A549 (cell line): ENCODE results near the gene EFNA5. TPM values are rescaled to one million over a fixed set of nuclear protein-coding genes. Genes with fewer than 3 reads are reported as not detected.
A peak's percentile ranks its signal among the peaks of the same experiment; 100 is the strongest.

ENCODE experiments used
- ATAC-seq, 2 experiments: fragments of 200-7000 bp in 1 of 2; fragments of >200 bp in 1 of 2; cut with Nextera tagmentation in 1 of 2; cut with Tn5 transposase in 1 of 2; 3 replicates each; pipeline versions ENCODE4 v1.8.0 to v1.9.1; 2018 to 2020; ENCODE audit warnings: mild to moderate bottlenecking in 1 of 2, moderate library complexity in 1 of 2
- CTCF ChIA-PET: fragments of 300-600 bp; sonication (Branson Sonifier 250); formaldehyde crosslinking; extraction: SDS; loops from one replicate; lab custom pipeline; 2021; ENCODE audit warnings: antibody characterized with exemption, inconsistent platforms; lab: Yijun Ruan, JAX
- POLR2A ChIA-PET: fragments of 350-600 bp; formaldehyde crosslinking; extraction: SDS; loops from one replicate; lab custom pipeline; 2021; ENCODE audit warnings: antibody characterized with exemption, inconsistent platforms; lab: Yijun Ruan, JAX
- DNase-seq, 2 experiments: peaks; one replicate each; pipeline versions ENCODE4 v3.0.0 to v3.0.0-alpha.2; 2011 to 2016; ENCODE audit warnings: low read depth in 1 of 2, low spot score in 1 of 2
- FAIRE-seq: peaks from 2 replicates; lab custom pipeline; 2011; peaks lifted over from hg19 to GRCh38; lab: Jason Lieb, UNC
- H3K27ac ChIP-seq, 2 experiments: fragments of >200 bp; sonication (Bioruptor Twin); formaldehyde crosslinking; 3 replicates each; pipeline ENCODE4 v1.5.1; 2016 to 2017
- H3K4me1 ChIP-seq: fragments of >200 bp; sonication (Bioruptor Twin); formaldehyde crosslinking; 3 replicates; pipeline ENCODE4 v1.6.1; 2016
- H3K4me2 ChIP-seq: fragments of >200 bp; sonication (Bioruptor Twin); formaldehyde crosslinking; 3 replicates; pipeline ENCODE4 v1.6.1; 2016
- H3K4me3 ChIP-seq: fragments of >200 bp; sonication (Bioruptor Twin); formaldehyde crosslinking; 3 replicates; pipeline ENCODE4 v1.5.1; 2016
- H3K9me3 ChIP-seq: fragments of >200 bp; sonication (Bioruptor Twin); formaldehyde crosslinking; 3 replicates; pipeline ENCODE4 v1.6.1; 2016
- BCL3 ChIP-seq: fragments of >200 bp; sonication (Bioruptor Twin); formaldehyde crosslinking; IDR thresholded peaks from 3 replicates; pipeline ENCODE4 v1.6.1; 2016
- CHD4 ChIP-seq: fragments of 200-600 bp; sonication (generic); IDR thresholded peaks from 2 replicates; pipeline ENCODE4 v1.6.1; 2016; ENCODE audit warnings: antibody characterized with exemption, mild to moderate bottlenecking, borderline replicate concordance
- CTCF ChIP-seq: fragments of >200 bp; sonication (Bioruptor Twin); formaldehyde crosslinking; IDR thresholded peaks from 3 replicates; pipeline ENCODE4 v1.5.1; 2016
- ELK1 ChIP-seq: fragments of 150-350 bp; IDR thresholded peaks from 2 replicates; pipeline ENCODE4 v1.6.1; 2014; ENCODE audit warnings: low read depth, mild to moderate bottlenecking, low read length
- EP300 ChIP-seq, 2 experiments: fragments of >200 bp; sonication (Bioruptor Twin); formaldehyde crosslinking; IDR thresholded peaks; 2 replicates in 1 of 2; 3 replicates in 1 of 2; pipeline ENCODE4 v1.6.1; 2016 to 2017
- ESRRA ChIP-seq: fragments of 150-350 bp; IDR thresholded peaks from 2 replicates; pipeline ENCODE4 v1.6.1; 2014; ENCODE audit warnings: mild to moderate bottlenecking, low read length, borderline replicate concordance
- FOSL2 ChIP-seq, 2 experiments: fragments of 450-650 bp in 1 of 2; fragments of >200 bp in 1 of 2; sonication (Bioruptor Twin) in 1 of 2; formaldehyde crosslinking; IDR thresholded peaks; 2 replicates each; pipeline versions ENCODE4 v1.5.0 to v1.6.1; 2016 to 2020; ENCODE audit warnings: mild to moderate bottlenecking in 1 of 2, moderate library complexity in 1 of 2
- FOXS1 ChIP-seq: fragments of 250-450 bp; sonication (Bioruptor Pico); IDR thresholded peaks from 2 replicates; pipeline ENCODE4 v1.5.0; 2020; ENCODE audit warnings: mild to moderate bottlenecking, moderate library complexity
- GATA3 ChIP-seq: IDR thresholded peaks from 2 replicates; pipeline ENCODE4 v1.6.1; 2012; ENCODE audit warnings: borderline replicate concordance
- HDAC2 ChIP-seq: fragments of 200-600 bp; sonication (generic); IDR thresholded peaks from 2 replicates; pipeline ENCODE4 v1.6.1; 2016
- JUN ChIP-seq, 2 experiments: fragments of >200 bp; sonication (Bioruptor Twin); formaldehyde crosslinking; IDR thresholded peaks; 2 replicates in 1 of 2; 3 replicates in 1 of 2; pipeline ENCODE4 v1.6.1; 2016 to 2017
- JUNB ChIP-seq: fragments of >200 bp; sonication (Bioruptor Twin); formaldehyde crosslinking; IDR thresholded peaks from 2 replicates; pipeline ENCODE4 v1.6.1; 2016
- KDM1A ChIP-seq: fragments of 200-600 bp; sonication (generic); IDR thresholded peaks from 2 replicates; pipeline ENCODE4 v1.6.1; 2016; ENCODE audit warnings: low read depth, mild to moderate bottlenecking
- KDM5A ChIP-seq: fragments of 200-600 bp; sonication (generic); IDR thresholded peaks from 2 replicates; pipeline ENCODE4 v1.6.1; 2016; ENCODE audit warnings: antibody characterized with exemption, mild to moderate bottlenecking
- MAFK ChIP-seq: fragments of 450-650 bp; IDR thresholded peaks from 2 replicates; pipeline ENCODE4 v1.6.1; 2014; ENCODE audit not compliant: partially characterized antibody
- MAX ChIP-seq: IDR thresholded peaks from 2 replicates; pipeline ENCODE4 v1.6.1; 2012
- MAZ ChIP-seq: fragments of 150-350 bp; IDR thresholded peaks from 2 replicates; pipeline ENCODE4 v1.6.1; 2014; ENCODE audit warnings: antibody characterized with exemption, low read depth, low read length, borderline replicate concordance
- NFE2L2 ChIP-seq: fragments of 150-350 bp; conservative IDR thresholded peaks from 2 replicates; pipeline ENCODE4 v1.6.1; 2014; ENCODE audit warnings: low read length
- POLR2A ChIP-seq: IDR thresholded peaks from 2 replicates; pipeline ENCODE4 v1.6.1; 2012; ENCODE audit warnings: mild to moderate bottlenecking, low read length
- RARB ChIP-seq: fragments of 250-450 bp; sonication (Bioruptor Pico); IDR thresholded peaks from 2 replicates; pipeline ENCODE4 v1.8.0; 2021; ENCODE audit warnings: mild to moderate bottlenecking, moderate library complexity
- REST ChIP-seq: fragments of 200-600 bp; sonication (generic); IDR thresholded peaks from 2 replicates; pipeline ENCODE4 v1.6.1; 2016; ENCODE audit warnings: antibody characterized with exemption, mild to moderate bottlenecking, moderate library complexity
- RFX5 ChIP-seq: fragments of 450-650 bp; IDR thresholded peaks from 2 replicates; pipeline ENCODE4 v1.7.1; 2014; ENCODE audit warnings: antibody characterized with exemption, mild to moderate bottlenecking, moderate library complexity
- SMC3 ChIP-seq: fragments of >200 bp; sonication (Bioruptor Twin); formaldehyde crosslinking; IDR thresholded peaks from 3 replicates; pipeline ENCODE4 v1.6.1; 2018; ENCODE audit warnings: inconsistent platforms
- SREBF2 ChIP-seq: fragments of 450-650 bp; IDR thresholded peaks from 2 replicates; pipeline ENCODE4 v1.6.1; 2014; ENCODE audit warnings: mild to moderate bottlenecking, moderate library complexity
- TP53 ChIP-seq: fragments of 250-450 bp; sonication (Bioruptor Pico); IDR thresholded peaks from 2 replicates; pipeline ENCODE4 v1.5.0; 2021; ENCODE audit warnings: mild to moderate bottlenecking, moderate library complexity
- ZFP36 ChIP-seq: fragments of 450-650 bp; IDR thresholded peaks from 2 replicates; pipeline ENCODE4 v1.6.1; 2014; ENCODE audit warnings: borderline replicate concordance; ENCODE audit not compliant: partially characterized antibody
- WGBS: methylation state at CpG from one replicate; pipeline ENCODE4 v1.1.6; 2017; ENCODE audit errors: missing lambda C conversion rate; 5-methylcytosine and 5-hydroxymethylcytosine counted together
- polyA plus RNA-seq, 4 experiments: library from polyadenylated mRNA; depleted of rRNA in 3 of 4; stranded (reverse); fragments of >200 nt; fragmentation: RNase III in 1 of 4; extraction: RNeasy Plus Mini Kit Qiagen cat#74134 plus additional on column Dnase treatment in 1 of 4; gene quantifications; 2 replicates in 3 of 4; 3 replicates in 1 of 4; pipeline ENCODE4 v1.2.3, GENCODE V29; 2011 to 2017

EFNA5 gene
- polyA plus RNA-seq, 2 of the 4 experiments (the other 2 are of a cell fraction), result 8.5 to 20.7 TPM

GRCh38 chr5:107425541-107426031, 245.2 kb downstream of the EFNA5 start:
- H3K4me3 ChIP-seq, result no peak overlapping the region
- peaks cover 70% of the 10 kb centered on the region for H3K4me1 ChIP-seq
- H3K4me2 ChIP-seq, result peak overlapping the region; percentile 70
- H3K9me3 ChIP-seq, result no peaks in the 10 kb centered on the region
- DNase-seq (peak; percentile 35 to 78), FAIRE-seq (peak; percentile 94), ATAC-seq (peak; percentile 88 to 91)
- 1% methylated on average over 2 of the region's 2 CpGs for WGBS
- CTCF ChIA-PET, result interaction anchor here (1.0 to 3.1 kb wide), 8 partner anchors 9 to 146 kb away, joined by 3 to 14 read pairs (median 4); no protein-coding TSS in a partner anchor
- POLR2A ChIA-PET, result interaction anchor here (1.2 to 1.5 kb wide), 3 partner anchors 40 to 117 kb away, joined by 3 to 6 read pairs (median 3); no protein-coding TSS in a partner anchor
- peak; percentile 42 for TF ChIP-seq FOSL2 (IDR thresholded peaks at IDR 0.05)
- TF ChIP-seq FOSL2 (CRISPR knock-in tag; IDR thresholded peaks at IDR 0.05), result peak; percentile 82
- no peak for TF ChIP-seq ESRRA
- no peak for TF ChIP-seq MAZ
- peak; percentile 86 for TF ChIP-seq GATA3
- TF ChIP-seq REST, result no peak
- no peak for TF ChIP-seq TP53 (CRISPR knock-in tag)
- no peak for TF ChIP-seq KDM5A
- TF ChIP-seq MAX, result peak; percentile 52; the same call in 1 of the 2 replicates
- TF ChIP-seq SMC3, result no peak
- TF ChIP-seq MAFK, result no peak
- TF ChIP-seq RFX5, result no peak
- TF ChIP-seq NFE2L2, result no peak
- TF ChIP-seq JUNB, result peak; percentile 75
- peak in 1 of 2 experiments; percentile 13; a peak in 1 of 5 replicates for TF ChIP-seq EP300 (IDR thresholded peaks at IDR 0.05)
- no peak; the same call in 1 of the 2 replicates for TF ChIP-seq FOXS1 (CRISPR knock-in tag)
- H3K27ac ChIP-seq, result peak overlapping the region; percentile 83 to 85

DNA sequence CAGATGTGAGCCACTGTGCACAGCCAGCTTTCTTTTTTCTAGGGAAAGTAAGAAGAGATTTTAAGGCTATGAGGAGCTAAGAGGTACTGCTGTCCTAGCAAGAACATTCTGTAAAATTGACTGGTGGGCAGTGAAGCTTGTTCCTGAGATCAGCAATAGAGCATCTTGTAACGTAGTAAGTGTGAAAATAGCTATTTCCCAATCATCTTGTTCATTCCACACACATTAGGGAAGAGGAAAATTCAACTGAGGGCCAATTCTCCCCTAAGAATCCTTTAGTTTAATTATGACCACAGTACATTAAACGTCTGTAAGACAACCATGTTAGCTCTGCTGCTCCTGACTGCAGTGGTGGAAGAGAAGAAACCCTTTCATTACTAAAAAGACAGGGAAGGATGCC, 246.2 kb downstream of the EFNA5 start:
- peak overlapping the region; percentile 83 to 85 for H3K27ac ChIP-seq
- DNase-seq (no peak), ATAC-seq (peak in 1 of 2 experiments; percentile 12; a peak in 3 of 6 replicates), FAIRE-seq (no peak)
- H3K4me2 ChIP-seq, result peak overlapping the region; percentile 70
- H3K4me3 ChIP-seq, result no peak overlapping the region
- H3K4me1 ChIP-seq, result peaks cover 65% of the 10 kb centered on the region
- POLR2A ChIA-PET, result interaction anchor here (0.7 to 1.3 kb wide), 2 partner anchors 42 to 148 kb away, joined by 3 to 4 read pairs; no protein-coding TSS in a partner anchor
- no peaks in the 10 kb centered on the region for H3K9me3 ChIP-seq
- WGBS, result 55% methylated on average over 2 of the region's 2 CpGs
- no peak for TF ChIP-seq RARB
- no peak for TF ChIP-seq ELK1
- TF ChIP-seq JUN (IDR thresholded peaks at IDR 0.05), result no peak
- CTCF ChIA-PET, result interaction anchor here (0.9 to 2.3 kb wide), 5 partner anchors 11 to 147 kb away, joined by 3 to 11 read pairs (median 4); no protein-coding TSS in a partner anchor

- ATAC-seq (peak in 1 of 2 experiments; percentile 36; a peak in 3 of 6 replicates), DNase-seq (no peak), FAIRE-seq (no peak)
- H3K4me1 ChIP-seq, result peaks cover 80% of the 10 kb centered on the region
- peak overlapping the region; percentile 83 to 85 for H3K27ac ChIP-seq
- 54% methylated on average over 4 of the region's 4 CpGs for WGBS
- H3K4me3 ChIP-seq, result no peak overlapping the region
- no peaks in the 10 kb centered on the region for H3K9me3 ChIP-seq
- H3K4me2 ChIP-seq, result peak overlapping the region; percentile 13; the same call in 2 of the 3 replicates
- ChIA-PET POLR2A (no interaction called here), CTCF (interaction anchor here (1.1 to 2.3 kb wide), 2 partner anchors 40 to 149 kb away, joined by 3 to 11 read pairs; no protein-coding TSS in a partner anchor)
- TF ChIP-seq SREBF2 (no peak), EP300 (IDR thresholded peaks at IDR 0.05) (no peak), POLR2A (no peak), RARB (no peak), TP53 (CRISPR knock-in tag) (no peak), CTCF (no peak), JUN (IDR thresholded peaks at IDR 0.05) (no peak), MAFK (no peak), MAZ (no peak), HDAC2 (no peak), CHD4 (no peak), BCL3 (no peak), JUNB (no peak), KDM1A (no peak), ZFP36 (no peak)
These were observed 248.2 kb downstream of the EFNA5 start for GRCh38 chr5:107422494-107422893.
